Calu3 (cell line): Measurements from ENCODE around the gene TSHZ3. TPM values are rescaled to one million over a fixed set of nuclear protein-coding genes. Genes with fewer than 3 reads are reported as not detected.

Source experiments
- BruUV-seq: library from RNA; stranded (reverse); fragments of 400-500 nt; replicated peaks from 2 replicates; lab custom pipeline; 2021; lab: Mats Ljungman, UMichigan
- CTCF ChIA-PET: fragments of 300-600 bp; sonication (Branson Sonifier 250); formaldehyde crosslinking; loops from one replicate; lab custom pipeline; 2022; ENCODE audit warnings: antibody characterized with exemption; lab: Charles Lee
- DNase-seq: peaks from one replicate; pipeline ENCODE4 v3.0.0; 2022
- H3K27ac Mint-ChIP-seq: one replicate; pipeline ENCODE4 v1.8.0; 2022; ENCODE audit warnings: mixed read lengths; ENCODE audit not compliant: unreplicated experiment
- H3K27me3 Mint-ChIP-seq: one replicate; pipeline ENCODE4 v1.8.0; 2022; ENCODE audit warnings: mixed read lengths; ENCODE audit not compliant: unreplicated experiment
- H3K36me3 Mint-ChIP-seq: one replicate; pipeline ENCODE4 v1.8.0; 2022; ENCODE audit warnings: mild to moderate bottlenecking, moderate library complexity, mixed read lengths; ENCODE audit not compliant: insufficient read depth, unreplicated experiment
- H3K4me1 Mint-ChIP-seq: one replicate; pipeline ENCODE4 v1.8.0; 2022; ENCODE audit warnings: mild to moderate bottlenecking, low read depth, mixed read lengths; ENCODE audit not compliant: unreplicated experiment
- H3K4me3 Mint-ChIP-seq: one replicate; pipeline ENCODE4 v1.8.0; 2022; ENCODE audit warnings: mild to moderate bottlenecking, low read depth, moderate library complexity, mixed read lengths; ENCODE audit not compliant: unreplicated experiment
- H3K9me3 Mint-ChIP-seq: one replicate; pipeline ENCODE4 v1.8.0; 2022; ENCODE audit warnings: low read depth, mixed read lengths; ENCODE audit not compliant: unreplicated experiment
- intact Hi-C: fragments of 100-400 bp; cut with micrococcal nuclease; formaldehyde crosslinking; loops from one replicate; pipeline ENCODE4 v1.10.0; 2022; ENCODE audit not compliant: unreplicated experiment
- total RNA-seq: library from RNA; stranded (reverse); gene quantifications from 2 replicates; pipeline ENCODE4 v1.2.3, GENCODE V29; 2022
- TF ChIP-seq, protein P1 (sequence below): fragments of 200-600 bp; IDR thresholded peaks from one replicate; pipeline ENCODE4 v1.8.0; 2022; ENCODE audit warnings: antibody characterized with exemption; ENCODE audit not compliant: unreplicated experiment

The TSHZ3 gene
- total RNA-seq, 1 experiment from 2014 or later = not detected

DNA sequence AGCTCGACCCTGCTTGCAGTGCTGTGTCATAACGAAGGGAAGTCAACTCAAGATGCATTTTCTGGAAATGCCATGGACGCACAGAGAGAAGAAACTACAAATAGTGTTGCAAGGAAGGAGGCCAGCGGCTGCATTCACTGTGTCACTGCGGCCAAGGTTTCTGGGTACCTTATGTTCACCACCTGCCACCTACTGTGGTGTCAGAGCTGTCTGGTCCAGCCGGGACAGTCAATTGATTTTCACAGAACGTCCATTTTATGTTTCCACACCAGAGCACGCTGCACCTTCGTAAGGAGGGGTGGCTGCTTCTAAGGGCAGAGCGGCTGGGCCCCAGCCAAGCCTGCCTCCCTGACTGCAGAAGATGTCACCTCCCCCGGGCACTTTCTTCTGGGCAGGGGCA, 17.7 kb downstream of the TSHZ3 start:
- Mint-ChIP-seq H3K27ac (no peak overlapping the region), H3K4me1 (no peaks in the 10 kb centered on the region), H3K9me3 (peaks cover 15% of the 10 kb centered on the region), H3K27me3 (no peaks in the 10 kb centered on the region), H3K36me3 (peaks cover 4% of the 10 kb centered on the region), H3K4me3 (no peak overlapping the region)
- no peak for DNase-seq
- no TSS peak for BruUV-seq
- CTCF ChIA-PET = no interaction called here
- TF ChIP-seq, protein P1, sequence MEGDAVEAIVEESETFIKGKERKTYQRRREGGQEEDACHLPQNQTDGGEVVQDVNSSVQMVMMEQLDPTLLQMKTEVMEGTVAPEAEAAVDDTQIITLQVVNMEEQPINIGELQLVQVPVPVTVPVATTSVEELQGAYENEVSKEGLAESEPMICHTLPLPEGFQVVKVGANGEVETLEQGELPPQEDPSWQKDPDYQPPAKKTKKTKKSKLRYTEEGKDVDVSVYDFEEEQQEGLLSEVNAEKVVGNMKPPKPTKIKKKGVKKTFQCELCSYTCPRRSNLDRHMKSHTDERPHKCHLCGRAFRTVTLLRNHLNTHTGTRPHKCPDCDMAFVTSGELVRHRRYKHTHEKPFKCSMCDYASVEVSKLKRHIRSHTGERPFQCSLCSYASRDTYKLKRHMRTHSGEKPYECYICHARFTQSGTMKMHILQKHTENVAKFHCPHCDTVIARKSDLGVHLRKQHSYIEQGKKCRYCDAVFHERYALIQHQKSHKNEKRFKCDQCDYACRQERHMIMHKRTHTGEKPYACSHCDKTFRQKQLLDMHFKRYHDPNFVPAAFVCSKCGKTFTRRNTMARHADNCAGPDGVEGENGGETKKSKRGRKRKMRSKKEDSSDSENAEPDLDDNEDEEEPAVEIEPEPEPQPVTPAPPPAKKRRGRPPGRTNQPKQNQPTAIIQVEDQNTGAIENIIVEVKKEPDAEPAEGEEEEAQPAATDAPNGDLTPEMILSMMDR = no peak
- intact Hi-C loops = no loop called here

DNA sequence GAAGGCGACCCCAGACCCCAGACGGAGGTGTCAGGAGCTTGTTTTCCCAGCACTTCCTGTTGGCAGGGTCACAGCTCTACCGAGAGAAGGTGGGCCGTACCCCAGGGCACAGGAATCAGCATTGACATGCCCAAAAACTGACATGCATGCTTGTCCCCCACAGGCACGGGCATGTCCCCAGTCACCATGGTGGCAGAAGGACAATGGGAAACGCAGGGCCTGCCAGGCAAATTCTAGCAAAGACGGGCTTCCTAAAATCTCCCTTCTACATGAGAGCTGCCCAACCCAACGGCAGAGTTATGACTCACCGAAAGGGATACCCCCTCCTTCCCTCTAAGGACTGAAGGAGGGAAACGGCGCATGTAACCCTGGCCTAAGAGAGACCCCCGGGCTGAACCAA, 18.5 kb downstream of the TSHZ3 start:
- H3K27me3 Mint-ChIP-seq = no peaks in the 10 kb centered on the region
- no peak overlapping the region for H3K27ac Mint-ChIP-seq
- TF ChIP-seq, protein P1 = no peak
- no TSS peak for BruUV-seq
- no peaks in the 10 kb centered on the region for H3K4me1 Mint-ChIP-seq
- no peak for DNase-seq
- H3K36me3 Mint-ChIP-seq = peaks cover 4% of the 10 kb centered on the region
- H3K4me3 Mint-ChIP-seq = no peak overlapping the region
- H3K9me3 Mint-ChIP-seq = peaks cover 11% of the 10 kb centered on the region
- intact Hi-C loops = no loop called here
- CTCF ChIA-PET = no interaction called here

DNA sequence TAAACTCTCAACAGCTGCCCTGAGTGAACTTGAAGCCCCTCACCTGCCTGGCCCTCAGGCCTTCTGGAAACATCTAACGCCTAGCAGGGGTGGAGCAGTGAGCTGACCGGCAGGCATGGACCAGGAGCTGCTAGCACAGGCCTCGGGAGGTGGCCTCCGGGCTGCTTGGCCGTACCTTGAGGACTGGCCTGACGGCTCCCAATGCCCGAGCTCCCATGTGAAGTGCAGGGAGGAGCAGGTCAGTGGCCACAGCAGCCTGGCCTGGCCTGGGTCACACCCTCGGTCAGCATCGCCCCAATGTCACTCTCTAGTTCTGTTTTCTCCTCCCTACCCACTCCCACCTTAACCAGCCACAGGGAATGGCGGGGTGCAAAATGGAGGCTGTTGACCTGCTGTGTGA, 19.0 kb downstream of the TSHZ3 start:
- H3K9me3 Mint-ChIP-seq = peaks cover 10% of the 10 kb centered on the region
- H3K36me3 Mint-ChIP-seq = peaks cover 4% of the 10 kb centered on the region
- H3K4me3 Mint-ChIP-seq = no peak overlapping the region
- intact Hi-C loops = no loop called here
- no peaks in the 10 kb centered on the region for H3K4me1 Mint-ChIP-seq
- no peaks in the 10 kb centered on the region for H3K27me3 Mint-ChIP-seq
- TF ChIP-seq, protein P1 = no peak
- BruUV-seq = no TSS peak
- no peak for DNase-seq
- no peak overlapping the region for H3K27ac Mint-ChIP-seq
- CTCF ChIA-PET = no interaction called here

DNA sequence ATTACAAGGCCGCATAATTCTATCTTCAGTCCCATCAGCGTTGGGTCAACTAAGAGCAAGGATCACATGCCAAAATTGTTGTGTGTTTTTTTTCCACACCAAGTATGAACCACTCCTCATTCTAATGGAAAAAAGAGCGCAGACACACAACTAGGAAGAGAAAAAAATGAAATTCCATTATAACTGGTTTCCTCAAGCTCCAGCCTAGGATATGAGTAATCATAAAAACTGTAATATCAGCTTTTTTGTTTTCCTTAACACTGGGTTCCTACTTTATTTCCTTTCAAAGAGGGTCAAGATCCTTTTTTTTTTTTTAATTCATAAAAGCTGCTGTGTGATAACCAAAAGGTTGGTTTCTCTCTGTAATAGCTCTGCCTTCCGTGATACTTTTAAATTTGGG, 19.4 kb downstream of the TSHZ3 start:
- H3K9me3 Mint-ChIP-seq = peaks cover 10% of the 10 kb centered on the region
- no peak for DNase-seq
- no TSS peak for BruUV-seq
- TF ChIP-seq, protein P1 = no peak
- no peak overlapping the region for H3K4me3 Mint-ChIP-seq
- H3K4me1 Mint-ChIP-seq = no peaks in the 10 kb centered on the region
- CTCF ChIA-PET = no interaction called here
- H3K36me3 Mint-ChIP-seq = peaks cover 4% of the 10 kb centered on the region
- intact Hi-C loops = no loop called here
- no peak overlapping the region for H3K27ac Mint-ChIP-seq
- H3K27me3 Mint-ChIP-seq = no peaks in the 10 kb centered on the region
